PC-3 (cell line): ENCODE measurements around the gene CSTPP1. TPM values are rescaled to one million over a fixed set of nuclear protein-coding genes. Genes with fewer than 3 reads are reported as not detected.

Experiments
- ATAC-seq: fragments of 200-7000 bp; cut with Tn5 transposase; 2 replicates; pipeline ENCODE4 v1.9.1; 2020; ENCODE audit warnings: mild to moderate bottlenecking, moderate library complexity
- BruUV-seq: library from RNA; stranded (reverse); fragments of 400-500 nt; replicated peaks from 2 replicates; lab custom pipeline; 2021; lab: Mats Ljungman, UMichigan
- CTCF ChIA-PET: fragments of 300-600 bp; sonication (Branson Sonifier 250); formaldehyde crosslinking; loops from one replicate; lab custom pipeline; 2022; ENCODE audit warnings: antibody characterized with exemption; lab: Charles Lee
- POLR2A ChIA-PET: fragments of 300-600 bp; sonication (Branson Sonifier 250); formaldehyde crosslinking; loops from one replicate; lab custom pipeline; 2022; ENCODE audit warnings: antibody characterized with exemption; ENCODE audit not compliant: unreplicated experiment; lab: Charles Lee
- DNase-seq: peaks from one replicate; pipeline ENCODE4 v3.0.0-alpha.2; 2015
- H2AFZ ChIP-seq: fragments of 300-600 bp; sonication (generic); 2 replicates; pipeline ENCODE4 v1.6.0; 2016; ENCODE audit warnings: antibody characterized with exemption, low read length
- H3F3A ChIP-seq: fragments of 300-600 bp; sonication (generic); one replicate; pipeline ENCODE4 v1.6.0; 2017; ENCODE audit warnings: antibody characterized with exemption, low read length, control low read depth, mild to moderate bottlenecking; ENCODE audit not compliant: unreplicated experiment
- H3K27ac ChIP-seq: fragments of 300-600 bp; sonication (generic); 2 replicates; pipeline ENCODE4 v1.5.1; 2016; ENCODE audit warnings: mild to moderate bottlenecking, low read length
- H3K27me3 ChIP-seq: fragments of 300-600 bp; sonication (generic); 2 replicates; pipeline ENCODE4 v1.6.1; 2016; ENCODE audit warnings: low read length, mixed read lengths
- H3K36me3 ChIP-seq: fragments of 300-600 bp; sonication (generic); 2 replicates; pipeline ENCODE4 v1.6.1; 2016; ENCODE audit warnings: low read depth, mixed run types, low read length, mixed read lengths
- H3K4me1 ChIP-seq: fragments of 300-600 bp; sonication (generic); 2 replicates; pipeline ENCODE4 v1.5.1; 2016; ENCODE audit warnings: low read length; ENCODE audit not compliant: insufficient read depth
- H3K4me2 ChIP-seq: fragments of 300-600 bp; sonication (generic); 2 replicates; pipeline ENCODE4 v1.6.0; 2016; ENCODE audit warnings: low read length
- H3K4me3 ChIP-seq: fragments of 300-600 bp; sonication (generic); 2 replicates; pipeline ENCODE4 v1.5.1; 2016; ENCODE audit warnings: mild to moderate bottlenecking, low read length, mixed read lengths
- H3K79me2 ChIP-seq: fragments of 300-600 bp; sonication (generic); 2 replicates; pipeline ENCODE4 v1.6.1; 2017; ENCODE audit warnings: low read length, mixed read lengths
- H3K9ac ChIP-seq: fragments of 300-600 bp; sonication (generic); 2 replicates; pipeline ENCODE4 v1.6.0; 2016; ENCODE audit warnings: mild to moderate bottlenecking, low read length
- H3K9me2 ChIP-seq: fragments of 300-600 bp; sonication (generic); replicated peaks from 2 replicates; pipeline ENCODE4 v1.6.1; 2016; ENCODE audit warnings: mixed run types, low read length, mixed read lengths
- H3K9me3 ChIP-seq: fragments of 300-600 bp; sonication (generic); 2 replicates; pipeline ENCODE4 v1.6.1; 2016; ENCODE audit warnings: low read length, mixed read lengths
- H4K20me1 ChIP-seq: fragments of 300-600 bp; sonication (generic); 2 replicates; pipeline ENCODE4 v1.6.1; 2016; ENCODE audit warnings: low read length, mixed read lengths
- CTCF ChIP-seq: fragments of 300-600 bp; sonication (generic); conservative IDR thresholded peaks from 2 replicates; pipeline ENCODE4 v1.5.1; 2017; ENCODE audit warnings: antibody characterized with exemption, low read depth, mild to moderate bottlenecking, low read length
- EZH2 ChIP-seq: fragments of 300-600 bp; sonication (generic); IDR thresholded peaks from one replicate; pipeline ENCODE4 v1.6.1; 2017; ENCODE audit warnings: antibody characterized with exemption, mild to moderate bottlenecking, low read length; ENCODE audit not compliant: unreplicated experiment
- EZH2phosphoT487 ChIP-seq: fragments of 300-600 bp; sonication (generic); IDR thresholded peaks from 2 replicates; pipeline ENCODE4 v1.6.1; 2018; ENCODE audit warnings: mild to moderate bottlenecking, antibody characterized with exemption, low read length, borderline replicate concordance
- intact Hi-C: fragments of 100-400 bp; cut with micrococcal nuclease; formaldehyde crosslinking; loops from 2 replicates; pipeline ENCODE4 v1.9.0; 2023
- total RNA-seq: library from RNA; depleted of rRNA; stranded (reverse); fragments of >200 nt; gene quantifications from 2 replicates; pipeline ENCODE4 v1.2.3, GENCODE V29; 2014

Gene CSTPP1
- total RNA-seq, 1 experiment from 2014 or later, result 21.7 TPM

- H3K27ac ChIP-seq, result no peak overlapping the region
- DNase-seq (no peak), ATAC-seq (no peak)
- H3K36me3 ChIP-seq, result peaks cover 12% of the 10 kb centered on the region; the same call in 1 of the 2 replicates
- H4K20me1 ChIP-seq, result no peaks in the 10 kb centered on the region
- H3K27me3 ChIP-seq, result no peaks in the 10 kb centered on the region
- ChIA-PET CTCF (no interaction called here), POLR2A (no interaction called here)
- H3K4me1 ChIP-seq, result 0 out of 2 replicates have a peak, but pooled peaks cover 10% of the 10 kb centered on the region
- no TSS peak for BruUV-seq
- H3K9me3 ChIP-seq, result no peaks in the 10 kb centered on the region
- H3K9ac ChIP-seq, result no peak overlapping the region
- H2AFZ ChIP-seq, result no peak overlapping the region
- H3K79me2 ChIP-seq, result peaks cover 46% of the 10 kb centered on the region
- no peak overlapping the region for H3K4me3 ChIP-seq
- H3K9me2 ChIP-seq, result no peaks in the 10 kb centered on the region
- H3F3A ChIP-seq, result no peaks in the 10 kb centered on the region
- H3K4me2 ChIP-seq, result no peak overlapping the region
- intact Hi-C loops, result no loop called here
- TF ChIP-seq EZH2phosphoT487, result no peak
- TF ChIP-seq CTCF, result no peak
- no peak for TF ChIP-seq EZH2
Measured at GRCh38 chr11:47183031-47183856, 246.7 kb downstream of the CSTPP1 start.

- ChIA-PET CTCF (no interaction called here), POLR2A (no interaction called here)
- DNase-seq, result no peak
- peaks cover 10% of the 10 kb centered on the region; the same call in 1 of the 2 replicates for H3K36me3 ChIP-seq
- no peak overlapping the region for H2AFZ ChIP-seq
- no TSS peak for BruUV-seq
- no peak overlapping the region for H3K27ac ChIP-seq
- no peaks in the 10 kb centered on the region for H4K20me1 ChIP-seq
- H3K79me2 ChIP-seq, result peaks cover 46% of the 10 kb centered on the region
- H3K9me3 ChIP-seq, result no peaks in the 10 kb centered on the region
- TF ChIP-seq CTCF (no peak), EZH2phosphoT487 (no peak), EZH2 (no peak)
- H3K27me3 ChIP-seq, result no peaks in the 10 kb centered on the region
- peak overlapping the region; percentile 90; the same call in 1 of the 2 replicates for H3K4me3 ChIP-seq
- H3F3A ChIP-seq, result no peaks in the 10 kb centered on the region
- H3K4me1 ChIP-seq, result peaks cover 13% of the 10 kb centered on the region
- intact Hi-C loops, result no loop called here
- peak overlapping the region; percentile 92 for H3K4me2 ChIP-seq
- no peak for ATAC-seq
- H3K9ac ChIP-seq, result no peak overlapping the region
- no peaks in the 10 kb centered on the region for H3K9me2 ChIP-seq
Measured at GRCh38 chr11:47183969-47184368, 247.4 kb downstream of the CSTPP1 start.
